BE2C (cell line): ENCODE results near the gene KRT71.

Experiments used
- DNase-seq: peaks from one replicate; pipeline ENCODE4 v3.0.0-alpha.2; 2020
- H3K27me3 ChIP-seq: fragments of 250-450 bp; sonication (Bioruptor Pico); 2 replicates; pipeline ENCODE4 v1.5.1; 2020; ENCODE audit warnings: mild to moderate bottlenecking
- H3K36me3 ChIP-seq: fragments of 250-450 bp; sonication (Bioruptor Pico); 2 replicates; pipeline ENCODE4 v1.5.1; 2020; ENCODE audit warnings: mild to moderate bottlenecking
- H3K4me1 ChIP-seq: fragments of 250-450 bp; sonication (Bioruptor Pico); 2 replicates; pipeline ENCODE4 v1.5.1; 2020
- H3K4me3 ChIP-seq: 2 replicates; pipeline ENCODE4 v1.5.1; 2011; ENCODE audit warnings: low read depth, low read length
- H3K9me3 ChIP-seq: fragments of 250-450 bp; sonication (Bioruptor Pico); 2 replicates; pipeline ENCODE4 v1.5.1; 2020
- TF ChIP-seq, protein P1 (sequence below): IDR thresholded peaks from 2 replicates; pipeline ENCODE4 v1.5.1; 2012; ENCODE audit warnings: mild to moderate bottlenecking, low read depth, low read length

Gene KRT71

DNA sequence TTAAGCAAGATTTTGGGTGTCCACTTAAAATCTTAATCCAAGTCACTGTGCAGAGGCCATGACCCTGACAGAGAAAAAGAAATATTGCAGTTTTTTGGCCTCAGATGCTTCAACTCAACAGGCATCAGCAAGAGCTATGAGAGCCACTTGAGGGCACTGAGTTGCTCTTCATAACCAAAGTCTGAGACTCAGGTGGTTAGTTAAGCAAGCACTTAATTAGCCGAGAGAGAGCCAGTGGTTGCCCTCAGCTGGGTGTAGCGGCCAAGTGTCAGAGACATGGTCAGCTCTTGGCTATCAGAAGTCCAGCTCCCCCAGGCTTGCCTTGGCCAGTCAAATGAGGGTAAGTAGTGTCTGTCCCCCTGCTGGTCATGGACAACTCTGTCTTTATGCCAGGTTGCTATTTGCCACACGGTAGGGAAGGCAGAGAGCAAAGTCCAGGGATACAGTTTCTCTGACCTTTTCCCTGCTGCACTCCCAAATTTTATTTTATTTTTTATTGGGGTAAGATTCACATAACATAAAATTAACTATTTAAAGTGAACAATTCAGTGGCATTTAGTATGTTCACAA, 9.0 kb upstream of the KRT71 start:
- no peaks in the 10 kb centered on the region for H3K36me3 ChIP-seq
- TF ChIP-seq, protein P1, sequence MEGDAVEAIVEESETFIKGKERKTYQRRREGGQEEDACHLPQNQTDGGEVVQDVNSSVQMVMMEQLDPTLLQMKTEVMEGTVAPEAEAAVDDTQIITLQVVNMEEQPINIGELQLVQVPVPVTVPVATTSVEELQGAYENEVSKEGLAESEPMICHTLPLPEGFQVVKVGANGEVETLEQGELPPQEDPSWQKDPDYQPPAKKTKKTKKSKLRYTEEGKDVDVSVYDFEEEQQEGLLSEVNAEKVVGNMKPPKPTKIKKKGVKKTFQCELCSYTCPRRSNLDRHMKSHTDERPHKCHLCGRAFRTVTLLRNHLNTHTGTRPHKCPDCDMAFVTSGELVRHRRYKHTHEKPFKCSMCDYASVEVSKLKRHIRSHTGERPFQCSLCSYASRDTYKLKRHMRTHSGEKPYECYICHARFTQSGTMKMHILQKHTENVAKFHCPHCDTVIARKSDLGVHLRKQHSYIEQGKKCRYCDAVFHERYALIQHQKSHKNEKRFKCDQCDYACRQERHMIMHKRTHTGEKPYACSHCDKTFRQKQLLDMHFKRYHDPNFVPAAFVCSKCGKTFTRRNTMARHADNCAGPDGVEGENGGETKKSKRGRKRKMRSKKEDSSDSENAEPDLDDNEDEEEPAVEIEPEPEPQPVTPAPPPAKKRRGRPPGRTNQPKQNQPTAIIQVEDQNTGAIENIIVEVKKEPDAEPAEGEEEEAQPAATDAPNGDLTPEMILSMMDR: peak; percentile 31
- no peak for DNase-seq
- H3K27me3 ChIP-seq: peaks cover 5% of the 10 kb centered on the region
- no peaks in the 10 kb centered on the region; the same call in 1 of the 2 replicates for H3K9me3 ChIP-seq
- H3K4me1 ChIP-seq: no peaks in the 10 kb centered on the region
- no peak overlapping the region for H3K4me3 ChIP-seq

DNA sequence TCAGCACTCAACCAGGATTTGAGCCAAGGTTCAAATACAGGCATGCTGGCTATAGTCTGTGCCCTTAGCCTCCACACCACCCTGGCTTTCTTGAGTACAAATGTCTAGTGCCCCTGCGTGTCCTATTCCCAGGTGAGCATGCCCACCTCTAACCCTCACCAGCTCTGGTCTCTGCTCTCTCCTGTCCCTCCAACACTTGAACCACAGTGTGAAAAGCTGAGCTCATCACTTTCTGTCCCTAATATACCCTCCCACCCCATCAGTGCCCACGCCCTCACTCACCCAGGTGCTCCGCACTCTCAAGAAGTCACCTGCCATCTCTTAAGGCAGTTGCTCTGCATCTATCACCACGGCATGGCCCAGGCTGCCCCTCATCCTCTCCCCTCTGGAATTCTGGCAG, 7.0 kb upstream of the KRT71 start:
- TF ChIP-seq, protein P1: no peak
- Histone ChIP-seq H3K4me3 (no peak overlapping the region), H3K36me3 (no peaks in the 10 kb centered on the region), H3K4me1 (no peaks in the 10 kb centered on the region), H3K9me3 (no peaks in the 10 kb centered on the region; the same call in 1 of the 2 replicates), H3K27me3 (peaks cover 14% of the 10 kb centered on the region)
- DNase-seq: no peak

DNA sequence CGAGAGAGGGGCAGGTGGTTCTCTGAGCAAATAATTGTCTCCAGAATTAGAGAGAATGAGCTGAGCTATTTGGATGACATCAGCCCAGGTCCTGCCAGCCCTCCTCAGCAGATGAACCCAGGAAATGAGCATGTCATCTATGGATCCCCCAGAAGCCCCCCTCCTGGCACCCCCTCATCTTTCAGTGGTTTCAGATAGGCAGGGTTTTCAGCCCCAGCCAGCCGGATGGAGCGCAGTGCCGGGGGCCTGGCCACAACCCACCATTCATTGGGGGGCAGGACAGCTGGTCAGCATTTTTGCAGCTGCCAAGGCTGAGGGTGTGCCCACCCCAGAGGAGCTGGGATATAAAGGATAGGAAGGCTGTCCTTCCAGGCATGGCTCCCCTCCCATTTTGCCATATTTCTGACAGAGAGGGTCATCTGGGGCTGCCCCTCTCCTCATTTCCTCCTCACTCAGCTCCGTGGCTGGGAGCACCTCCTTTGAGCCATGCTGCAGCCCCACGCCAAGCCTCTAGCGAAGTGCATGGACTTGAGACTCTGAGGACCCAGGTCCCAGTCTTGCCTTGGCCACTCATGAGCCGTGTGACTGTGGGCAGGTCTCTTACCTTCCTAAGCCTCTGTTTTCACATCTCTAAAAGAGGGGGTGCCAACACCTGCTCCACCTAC, 6.0 kb upstream of the KRT71 start:
- no peak for DNase-seq
- H3K4me3 ChIP-seq: no peak overlapping the region
- H3K36me3 ChIP-seq: no peaks in the 10 kb centered on the region
- no peaks in the 10 kb centered on the region for H3K4me1 ChIP-seq
- H3K27me3 ChIP-seq: peaks cover 14% of the 10 kb centered on the region
- TF ChIP-seq, protein P1: no peak
- no peaks in the 10 kb centered on the region; the same call in 1 of the 2 replicates for H3K9me3 ChIP-seq

DNA sequence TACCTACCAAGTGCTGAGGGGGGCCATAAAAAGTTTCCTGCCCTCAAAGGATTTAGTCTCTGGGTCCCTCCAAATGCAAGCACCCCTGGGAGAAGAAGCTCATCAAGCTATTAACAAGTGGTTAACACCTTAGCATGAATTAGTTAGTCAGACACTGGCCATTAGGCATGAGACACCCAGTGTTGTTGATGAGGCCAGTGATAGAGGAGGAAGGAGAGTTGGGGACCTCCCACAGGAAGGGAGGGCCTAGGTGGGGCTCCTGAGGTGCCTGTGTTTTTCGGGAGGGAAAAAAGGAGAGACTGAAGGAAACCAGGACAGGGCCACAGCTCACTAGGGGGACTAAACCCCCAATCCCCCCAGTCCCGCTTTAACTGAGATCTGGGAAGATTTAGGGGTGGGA, 4.5 kb upstream of the KRT71 start:
- TF ChIP-seq, protein P1: no peak
- Histone ChIP-seq H3K27me3 (peaks cover 19% of the 10 kb centered on the region), H3K4me1 (no peaks in the 10 kb centered on the region), H3K9me3 (no peaks in the 10 kb centered on the region), H3K36me3 (no peaks in the 10 kb centered on the region), H3K4me3 (no peak overlapping the region)
- no peak for DNase-seq

DNA sequence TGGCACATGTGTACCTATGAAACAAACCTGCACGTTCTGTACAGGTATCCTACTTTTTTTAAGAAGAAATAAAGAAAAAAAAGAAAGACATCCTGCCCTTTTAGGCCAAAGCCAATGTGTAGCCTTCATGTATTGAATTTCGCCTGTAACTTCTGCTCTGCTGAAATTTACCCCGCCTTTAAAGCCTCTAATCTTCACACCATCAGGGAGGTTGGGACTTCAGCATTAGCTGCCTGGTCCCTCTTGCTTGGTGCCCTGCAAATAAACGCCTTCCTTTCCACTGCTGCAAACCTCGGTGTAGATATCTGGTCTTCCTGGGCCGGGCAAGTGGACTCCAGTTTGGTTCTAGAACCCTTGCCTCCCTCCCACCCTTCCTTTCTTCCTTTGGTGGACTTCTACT, 2.6 kb upstream of the KRT71 start:
- no peak overlapping the region for H3K4me3 ChIP-seq
- no peak for DNase-seq
- TF ChIP-seq, protein P1: no peak
- H3K9me3 ChIP-seq: no peaks in the 10 kb centered on the region
- H3K36me3 ChIP-seq: no peaks in the 10 kb centered on the region
- no peaks in the 10 kb centered on the region for H3K4me1 ChIP-seq
- H3K27me3 ChIP-seq: peaks cover 36% of the 10 kb centered on the region

DNA sequence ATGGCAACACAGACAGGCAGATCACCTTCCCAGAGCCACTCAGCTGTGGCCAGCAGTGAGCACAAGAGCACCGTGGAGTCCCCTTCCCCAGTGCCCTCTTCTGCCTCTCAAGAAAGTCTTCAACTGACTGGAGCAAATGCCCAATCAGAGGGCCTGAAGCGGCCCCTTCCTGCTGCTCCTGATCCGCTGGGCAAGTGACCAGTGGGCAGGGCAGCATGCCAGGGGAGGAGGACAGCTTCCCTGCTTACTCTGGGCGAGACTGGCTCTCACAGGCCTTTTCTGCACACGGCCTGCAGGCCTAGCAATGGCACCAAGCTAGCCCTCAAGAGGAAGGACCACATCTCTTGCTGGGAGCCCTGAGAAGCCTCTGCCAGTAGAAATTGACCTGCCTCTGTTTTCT, 890 bp downstream of the KRT71 start:
- Histone ChIP-seq H3K4me1 (no peaks in the 10 kb centered on the region), H3K27me3 (peaks cover 44% of the 10 kb centered on the region)

More for the DNA sequence above, 890 bp downstream of the KRT71 start:
- Histone ChIP-seq H3K9me3 (no peaks in the 10 kb centered on the region), H3K4me3 (no peak overlapping the region), H3K36me3 (no peaks in the 10 kb centered on the region)
- DNase-seq: no peak
- TF ChIP-seq, protein P1: no peak
